NB4 (cell line): ENCODE data around the gene ANKRD33B.

Source experiments
- DNase-seq: peaks from one replicate; pipeline ENCODE4 v3.0.0; 2010; ENCODE audit warnings: low read depth
- H3K4me3 ChIP-seq: one replicate; pipeline ENCODE4 v1.5.1; 2011; ENCODE audit warnings: mild to moderate bottlenecking, low read depth, low read length, moderate library complexity
- MYC ChIP-seq: IDR thresholded peaks from 2 replicates; pipeline ENCODE4 v1.6.1; 2011; ENCODE audit warnings: low read depth, low read length
- POLR2A ChIP-seq: IDR thresholded peaks from 2 replicates; pipeline ENCODE4 v1.6.1; 2011; ENCODE audit warnings: mild to moderate bottlenecking; ENCODE audit not compliant: insufficient read length; ENCODE audit errors: extremely low read depth
- TF ChIP-seq, protein P1 (sequence below): IDR thresholded peaks from one replicate; pipeline ENCODE4 v1.5.1; 2012; ENCODE audit warnings: low read depth, low read length
- TF ChIP-seq, protein P2 (sequence below): IDR thresholded peaks from 2 replicates; pipeline ENCODE4 v1.6.1; 2011; ENCODE audit warnings: low read depth, low read length

Gene ANKRD33B

DNA sequence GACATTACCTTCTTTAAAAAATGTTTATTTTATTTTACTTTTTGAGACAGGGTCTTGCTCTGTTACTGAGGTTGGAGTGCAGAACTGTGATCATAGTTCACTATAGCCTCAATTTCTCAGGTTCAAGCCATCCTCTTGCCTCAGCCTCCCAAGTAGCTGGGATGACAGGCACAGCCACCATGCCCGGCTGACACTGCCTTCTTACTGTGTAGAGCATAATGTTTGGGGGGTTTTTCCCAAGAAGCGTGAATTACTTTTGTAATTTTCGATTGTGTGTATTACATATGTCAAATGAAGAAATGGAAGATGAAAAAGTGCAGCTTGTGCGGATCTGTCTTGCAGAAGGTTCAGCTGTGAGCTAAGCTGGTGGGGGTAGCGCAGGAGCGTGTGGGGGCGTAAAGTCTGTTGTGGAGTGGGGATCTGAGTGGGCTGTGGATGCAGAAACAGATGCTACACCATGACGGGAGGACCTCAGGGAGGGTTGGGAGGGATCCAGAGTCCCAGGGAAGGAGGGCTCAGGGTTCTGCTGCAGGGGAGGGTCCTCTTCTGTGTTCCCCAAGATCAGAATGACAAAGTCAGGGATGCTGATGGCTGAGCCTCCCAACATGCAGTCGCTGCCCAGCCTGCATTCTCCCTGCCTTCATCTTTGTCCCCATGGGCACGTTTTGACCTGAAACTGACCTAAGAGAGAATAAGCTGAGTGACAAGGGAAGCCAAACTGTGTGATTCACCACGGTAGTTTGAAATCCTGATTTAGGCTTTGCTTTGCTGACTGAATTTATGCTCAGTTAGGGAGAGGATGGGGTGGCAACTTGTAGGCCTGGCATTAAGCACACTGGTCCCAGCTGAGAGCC is 6.8 kb upstream of the ANKRD33B start:
- H3K4me3 ChIP-seq, result no peak overlapping the region
- TF ChIP-seq, protein P1, sequence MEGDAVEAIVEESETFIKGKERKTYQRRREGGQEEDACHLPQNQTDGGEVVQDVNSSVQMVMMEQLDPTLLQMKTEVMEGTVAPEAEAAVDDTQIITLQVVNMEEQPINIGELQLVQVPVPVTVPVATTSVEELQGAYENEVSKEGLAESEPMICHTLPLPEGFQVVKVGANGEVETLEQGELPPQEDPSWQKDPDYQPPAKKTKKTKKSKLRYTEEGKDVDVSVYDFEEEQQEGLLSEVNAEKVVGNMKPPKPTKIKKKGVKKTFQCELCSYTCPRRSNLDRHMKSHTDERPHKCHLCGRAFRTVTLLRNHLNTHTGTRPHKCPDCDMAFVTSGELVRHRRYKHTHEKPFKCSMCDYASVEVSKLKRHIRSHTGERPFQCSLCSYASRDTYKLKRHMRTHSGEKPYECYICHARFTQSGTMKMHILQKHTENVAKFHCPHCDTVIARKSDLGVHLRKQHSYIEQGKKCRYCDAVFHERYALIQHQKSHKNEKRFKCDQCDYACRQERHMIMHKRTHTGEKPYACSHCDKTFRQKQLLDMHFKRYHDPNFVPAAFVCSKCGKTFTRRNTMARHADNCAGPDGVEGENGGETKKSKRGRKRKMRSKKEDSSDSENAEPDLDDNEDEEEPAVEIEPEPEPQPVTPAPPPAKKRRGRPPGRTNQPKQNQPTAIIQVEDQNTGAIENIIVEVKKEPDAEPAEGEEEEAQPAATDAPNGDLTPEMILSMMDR, result no peak
- TF ChIP-seq POLR2A, result no peak
- TF ChIP-seq MYC, result no peak
- TF ChIP-seq, protein P2, sequence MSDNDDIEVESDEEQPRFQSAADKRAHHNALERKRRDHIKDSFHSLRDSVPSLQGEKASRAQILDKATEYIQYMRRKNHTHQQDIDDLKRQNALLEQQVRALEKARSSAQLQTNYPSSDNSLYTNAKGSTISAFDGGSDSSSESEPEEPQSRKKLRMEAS, result no peak
- no peak for DNase-seq

DNA sequence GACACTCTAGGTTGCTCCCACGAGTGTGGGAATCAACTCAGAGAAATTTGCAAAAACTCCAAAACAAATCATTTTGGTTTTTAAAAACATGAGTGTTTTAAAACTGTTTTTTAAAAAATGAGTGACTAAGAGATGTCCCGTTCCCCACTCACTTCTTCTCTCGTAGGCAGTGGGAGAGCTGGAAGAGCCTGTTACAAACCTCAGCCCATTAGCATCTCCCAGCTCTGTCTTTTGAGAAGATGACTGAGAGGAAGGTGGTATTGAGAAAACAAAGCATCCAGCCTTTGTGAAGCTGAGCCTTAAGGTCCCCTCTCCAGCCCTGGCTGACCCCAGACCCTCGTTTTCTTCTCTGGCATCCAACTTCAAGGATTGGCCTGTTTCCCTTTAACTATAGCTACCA is 4.7 kb upstream of the ANKRD33B start:
- DNase-seq, result no peak
- no peak for TF ChIP-seq POLR2A
- TF ChIP-seq, protein P2, result no peak
- no peak overlapping the region for H3K4me3 ChIP-seq

DNA sequence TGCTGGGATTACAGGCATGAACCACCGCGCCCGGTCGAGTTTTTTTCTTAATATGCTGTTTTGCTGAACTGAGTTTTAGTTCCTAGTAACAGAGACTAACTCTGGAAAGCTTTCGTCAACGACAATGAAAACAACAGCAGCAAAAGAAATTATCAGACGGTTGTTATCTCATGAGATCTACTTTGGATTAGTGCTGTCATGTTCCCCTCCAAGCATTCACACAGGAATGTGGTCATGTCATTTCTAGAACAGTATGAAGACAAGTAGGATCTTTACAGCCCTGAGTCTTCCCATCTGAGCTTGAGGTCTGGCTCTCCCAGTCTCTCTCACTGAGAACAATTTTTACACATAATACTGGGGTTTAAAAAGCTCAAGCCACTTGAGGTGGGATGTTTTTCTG is 4.0 kb upstream of the ANKRD33B start:
- no peak overlapping the region for H3K4me3 ChIP-seq
- TF ChIP-seq, protein P1, result no peak
- TF ChIP-seq POLR2A (no peak), MYC (no peak)
- TF ChIP-seq, protein P2, result no peak
- DNase-seq, result no peak

DNA sequence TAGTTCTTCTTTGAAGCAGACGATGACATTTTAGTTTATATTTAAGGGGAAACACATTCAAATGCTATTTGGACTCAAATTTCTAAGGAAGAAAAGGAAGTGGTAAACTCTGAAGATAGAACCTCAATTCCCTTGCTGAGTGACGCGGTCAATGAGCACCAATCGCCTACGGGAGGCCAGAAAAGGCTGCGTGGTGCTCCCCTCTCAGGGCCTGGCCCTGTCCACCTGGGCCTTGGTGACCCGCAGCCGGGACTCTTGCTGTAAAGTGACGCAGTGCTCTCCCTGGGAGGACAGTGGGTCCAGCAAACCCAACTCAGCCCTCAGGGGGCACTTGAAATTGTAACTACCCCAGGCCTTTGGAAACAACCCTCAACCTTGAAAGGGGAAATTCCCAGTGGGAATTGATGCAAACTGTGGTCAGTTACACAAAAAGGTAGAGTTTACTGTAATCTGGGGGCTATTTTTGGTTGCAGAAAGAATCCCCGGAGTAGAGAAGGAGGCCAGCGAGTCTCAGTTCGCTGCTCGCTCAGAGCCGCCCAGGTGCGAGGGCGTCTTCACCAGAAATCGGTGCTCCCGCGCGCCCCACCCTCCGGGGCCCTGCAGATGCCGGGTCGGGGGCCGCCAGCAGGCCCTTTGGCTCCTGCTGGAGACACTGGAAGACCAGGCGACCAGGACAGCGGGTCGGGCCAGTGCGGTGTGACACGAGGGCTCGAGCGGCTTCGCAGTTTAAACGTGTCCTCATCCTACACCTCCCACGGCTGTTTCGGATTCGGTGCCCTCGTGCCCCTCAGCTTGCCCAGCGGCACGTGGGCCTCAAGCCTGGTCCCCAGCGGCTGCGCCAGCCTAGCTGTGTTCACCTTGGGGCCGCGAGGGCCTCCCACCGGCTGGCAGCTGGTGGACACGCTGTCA is 1.4 kb upstream of the ANKRD33B start:
- H3K4me3 ChIP-seq, result no peak overlapping the region
- no peak for TF ChIP-seq MYC
- TF ChIP-seq, protein P1, result no peak
- no peak for TF ChIP-seq POLR2A
- TF ChIP-seq, protein P2, result no peak
- peak; percentile 72 for DNase-seq

DNA sequence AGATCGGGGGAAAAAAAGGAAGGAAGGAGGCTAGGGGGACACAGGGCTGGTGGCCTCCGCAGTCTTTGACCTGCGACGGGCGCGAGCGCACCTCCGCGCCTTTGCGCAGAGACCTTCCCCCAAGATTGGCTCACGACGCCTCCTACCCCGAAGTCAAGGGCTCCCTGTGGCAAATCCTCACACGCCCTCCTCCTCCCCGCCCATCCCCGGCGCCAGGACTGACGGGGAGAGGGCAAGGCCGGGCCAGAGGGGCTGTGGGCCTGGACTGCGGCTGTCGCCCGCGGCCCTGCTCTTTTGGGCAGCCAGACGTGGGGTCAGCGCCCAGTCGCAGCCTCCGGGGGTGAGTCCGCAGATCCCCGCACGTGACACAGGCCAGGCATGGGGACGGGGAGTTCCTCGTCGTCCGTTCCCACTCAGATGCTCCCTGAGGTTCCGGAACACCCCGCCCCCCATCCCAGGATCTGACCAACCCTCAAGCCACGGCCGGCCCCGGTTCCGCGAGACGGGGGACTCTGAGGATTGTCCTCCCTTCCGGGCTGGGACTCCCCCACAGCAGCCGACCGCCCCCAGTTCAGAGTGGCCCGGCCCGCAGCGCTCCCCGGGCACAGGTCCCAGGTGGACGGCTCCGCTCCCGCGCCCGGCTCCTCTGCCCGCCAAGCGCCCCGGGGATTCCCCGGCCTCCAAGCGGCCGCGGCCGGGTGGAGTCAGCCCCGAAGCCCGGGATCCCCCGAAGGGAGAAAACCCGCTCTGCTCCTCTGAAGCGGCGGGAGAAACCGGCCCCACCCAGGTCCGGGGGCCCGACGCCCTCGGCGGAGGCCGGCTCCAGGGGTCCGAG is 543 bp upstream of the ANKRD33B start:
- peak overlapping the region; percentile 49 for H3K4me3 ChIP-seq
- peak; percentile 62 for DNase-seq
- no peak for TF ChIP-seq MYC
- TF ChIP-seq, protein P1, result no peak
- no peak for TF ChIP-seq POLR2A
- TF ChIP-seq, protein P2, result no peak; the same call in 1 of the 2 replicates
